ENCODE data around the gene OR2G2.

The OR2G2 gene, protein sequence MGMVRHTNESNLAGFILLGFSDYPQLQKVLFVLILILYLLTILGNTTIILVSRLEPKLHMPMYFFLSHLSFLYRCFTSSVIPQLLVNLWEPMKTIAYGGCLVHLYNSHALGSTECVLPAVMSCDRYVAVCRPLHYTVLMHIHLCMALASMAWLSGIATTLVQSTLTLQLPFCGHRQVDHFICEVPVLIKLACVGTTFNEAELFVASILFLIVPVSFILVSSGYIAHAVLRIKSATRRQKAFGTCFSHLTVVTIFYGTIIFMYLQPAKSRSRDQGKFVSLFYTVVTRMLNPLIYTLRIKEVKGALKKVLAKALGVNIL

DNA sequence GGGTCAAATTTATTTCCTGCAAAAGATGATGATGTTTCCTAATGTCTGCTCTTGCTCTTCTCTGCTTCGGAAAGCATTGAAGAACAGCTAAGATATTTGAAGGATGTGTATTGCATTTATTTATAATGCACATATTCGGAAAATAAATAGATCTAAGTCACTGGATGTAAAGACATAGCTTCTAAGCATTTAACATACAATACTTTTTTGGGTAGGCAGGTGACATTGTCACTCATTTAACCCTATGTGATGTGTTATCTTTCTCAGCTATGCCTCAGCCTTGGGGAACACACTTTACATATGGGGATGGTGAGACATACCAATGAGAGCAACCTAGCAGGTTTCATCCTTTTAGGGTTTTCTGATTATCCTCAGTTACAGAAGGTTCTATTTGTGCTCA lies at the start of gene OR2G2:
OR2G2 (plus strand) TSS at position 301 of the 400 bp plus-strand sequence; CDS start at position 301, 0 bp downstream.
- no peak for DNase-seq (ENCODE audit: low spot score)

DNA sequence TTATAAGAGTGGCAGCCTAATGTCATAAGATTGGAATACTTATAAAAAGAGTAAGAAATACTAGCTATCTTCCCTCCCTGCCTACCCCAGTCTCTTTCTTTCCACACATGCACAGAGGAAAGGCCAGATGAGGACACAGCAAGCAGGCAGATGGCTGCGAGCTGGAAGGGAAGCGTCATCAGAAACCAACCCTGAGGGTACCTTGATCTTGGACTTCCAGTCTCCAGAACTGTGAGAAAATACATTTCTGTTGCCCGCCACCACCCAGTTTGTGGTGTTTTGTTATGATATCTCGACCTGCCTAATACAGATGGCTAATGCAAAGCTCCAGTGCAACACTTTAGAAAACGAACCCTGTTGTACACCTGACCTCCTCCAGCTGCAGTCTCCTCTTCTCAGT lies 49.6 kb upstream of the OR2G2 start:
- no peak for DNase-seq (ENCODE audit: low spot score)

DNA sequence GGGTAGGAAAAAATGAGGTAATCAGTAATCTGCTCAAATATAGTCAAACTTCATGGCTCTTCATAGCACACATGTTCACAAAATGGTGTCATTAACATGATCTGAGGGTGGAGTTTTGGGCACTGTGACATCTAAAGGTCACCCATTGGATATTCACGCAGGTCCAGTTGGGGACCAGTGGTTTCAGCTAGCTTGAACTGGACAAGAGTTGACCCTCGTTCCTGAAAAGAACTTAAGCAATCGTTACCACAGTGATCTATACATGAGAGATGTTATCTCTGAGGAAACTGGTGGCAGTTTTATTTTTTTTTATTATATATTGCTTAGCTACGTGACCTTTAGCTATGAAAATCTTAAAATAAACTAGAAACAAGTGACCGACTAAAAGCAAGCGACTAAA lies 48.9 kb upstream of the OR2G2 start:
- DNase-seq (ENCODE audit: low spot score): no peak

DNA sequence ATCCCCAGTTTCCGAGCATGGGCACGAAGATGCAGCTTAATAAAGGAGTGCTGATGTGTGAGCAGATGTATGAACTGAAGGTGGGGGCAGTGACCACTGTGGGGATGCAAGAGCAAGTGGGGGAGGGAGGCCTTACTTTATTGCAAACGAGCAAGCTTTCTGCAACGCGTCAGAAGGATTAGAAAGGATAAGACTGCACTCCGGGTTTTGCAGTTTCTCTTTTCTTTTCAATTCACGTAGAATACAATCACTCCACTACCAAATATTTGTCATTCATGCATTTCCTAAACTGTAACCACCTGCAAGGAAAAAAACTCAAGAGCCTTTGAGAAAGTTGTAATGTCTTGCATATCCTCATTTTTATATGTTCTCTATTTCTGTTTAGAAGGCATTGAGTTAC lies 47.6 kb upstream of the OR2G2 start:
- no peak for DNase-seq (ENCODE audit: low spot score)

DNA sequence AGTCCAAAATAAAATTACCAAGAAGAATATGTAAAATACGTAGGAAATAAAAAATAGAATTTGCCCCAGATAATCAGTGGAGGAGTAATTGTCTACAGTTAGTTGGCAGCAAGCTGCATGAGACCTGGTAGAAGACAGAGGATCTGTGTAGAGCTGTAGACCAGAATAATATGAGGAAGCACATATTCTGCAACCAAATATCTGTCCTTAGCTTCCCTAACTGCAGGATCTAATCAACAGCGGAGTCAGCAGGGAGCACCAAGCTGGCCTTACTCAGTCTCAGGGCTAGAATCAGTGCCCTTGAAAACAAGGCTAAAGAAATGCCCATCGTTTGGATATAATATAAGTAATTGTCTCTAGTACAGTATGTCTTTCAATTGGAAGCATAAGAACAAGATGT lies 45.3 kb upstream of the OR2G2 start:
- no peak for DNase-seq (ENCODE audit: low spot score)

DNA sequence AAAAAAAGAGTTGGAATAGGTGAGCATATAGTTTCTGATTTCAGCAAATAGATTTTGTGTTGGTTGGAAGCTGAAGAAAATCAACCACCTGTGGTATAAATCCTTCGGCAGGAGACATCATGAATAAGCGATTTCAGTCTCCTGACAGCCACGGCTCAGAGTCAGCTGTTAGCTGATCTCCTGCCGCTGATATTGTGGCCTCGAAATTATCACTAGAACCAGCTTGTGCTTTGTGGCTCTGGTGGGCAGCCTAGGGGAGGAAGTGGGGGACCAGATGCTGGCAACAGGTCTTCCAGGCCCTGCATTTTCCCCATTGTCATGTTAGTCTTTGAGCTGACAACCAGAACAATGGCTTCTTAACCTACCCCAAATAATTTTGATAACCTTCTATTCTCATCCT lies 40.1 kb upstream of the OR2G2 start:
- no peak for DNase-seq (ENCODE audit: low spot score)

DNA sequence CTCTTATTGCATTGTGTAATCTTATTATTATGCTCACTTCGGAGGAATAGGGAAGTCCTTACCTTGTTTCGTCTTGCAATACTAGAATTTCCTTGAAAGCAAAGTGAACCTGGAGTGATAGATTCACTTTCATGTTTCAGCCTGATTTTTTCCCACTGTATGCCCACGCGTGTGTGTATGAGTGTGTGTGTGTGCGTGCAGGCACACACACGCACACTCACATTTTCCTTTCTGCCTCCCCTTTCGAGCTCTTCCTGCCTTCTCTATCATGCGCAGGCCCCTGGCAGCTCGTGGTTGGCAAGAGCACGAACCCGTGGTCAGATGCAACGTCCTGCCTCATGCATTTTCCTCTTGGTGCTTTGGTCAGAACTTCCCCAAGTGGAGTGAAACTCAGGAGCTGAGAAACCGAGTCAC lies 39.4 kb upstream of the OR2G2 start, which contains the start of gene GCSAML:
GCSAML (plus strand) TSS at position 366 of the 414 bp plus-strand sequence. CDS start 58 bp downstream, outside the sequence.
- DNase-seq (ENCODE audit: low spot score): no peak

DNA sequence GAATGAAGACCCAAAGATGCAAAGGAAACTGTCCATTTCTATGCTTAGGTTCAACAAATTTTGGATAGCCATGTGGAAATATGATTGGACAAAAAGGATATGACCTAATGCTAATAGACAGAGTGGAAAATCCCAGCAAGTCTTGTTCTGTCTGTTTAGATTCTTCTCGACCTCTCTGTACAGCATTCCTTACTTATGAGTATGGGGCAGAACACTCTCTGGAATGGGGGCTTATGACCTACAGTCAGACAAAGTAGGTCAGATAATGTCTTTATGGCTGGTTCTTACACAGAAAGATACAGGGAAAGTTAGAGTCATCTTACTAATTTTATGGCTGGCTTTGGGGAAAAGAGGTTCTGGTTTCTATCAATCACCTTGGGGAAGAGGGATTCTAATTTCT lies 36.4 kb upstream of the OR2G2 start:
- DNase-seq (ENCODE audit: low spot score): no peak

DNA sequence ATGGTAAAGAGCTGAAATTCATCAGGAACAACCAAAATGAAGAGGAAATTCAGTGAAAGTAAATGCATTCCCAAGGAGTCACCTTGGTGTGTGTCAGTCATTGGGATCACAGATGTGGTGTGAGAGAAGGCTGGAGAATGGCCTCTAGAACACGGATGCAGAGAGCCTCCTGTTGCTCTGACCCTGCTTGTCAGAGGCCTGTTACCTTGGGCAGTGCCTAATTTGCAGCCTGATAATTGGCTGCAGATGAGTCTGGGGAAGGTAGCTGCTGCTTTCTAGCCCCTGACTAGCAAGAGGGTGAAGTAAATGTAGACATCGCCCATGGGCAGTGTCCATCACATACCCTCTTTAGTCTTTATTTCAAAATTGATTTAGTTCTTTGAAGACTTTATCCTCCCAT lies 35.9 kb upstream of the OR2G2 start:
- no peak for DNase-seq (ENCODE audit: low spot score)

DNA sequence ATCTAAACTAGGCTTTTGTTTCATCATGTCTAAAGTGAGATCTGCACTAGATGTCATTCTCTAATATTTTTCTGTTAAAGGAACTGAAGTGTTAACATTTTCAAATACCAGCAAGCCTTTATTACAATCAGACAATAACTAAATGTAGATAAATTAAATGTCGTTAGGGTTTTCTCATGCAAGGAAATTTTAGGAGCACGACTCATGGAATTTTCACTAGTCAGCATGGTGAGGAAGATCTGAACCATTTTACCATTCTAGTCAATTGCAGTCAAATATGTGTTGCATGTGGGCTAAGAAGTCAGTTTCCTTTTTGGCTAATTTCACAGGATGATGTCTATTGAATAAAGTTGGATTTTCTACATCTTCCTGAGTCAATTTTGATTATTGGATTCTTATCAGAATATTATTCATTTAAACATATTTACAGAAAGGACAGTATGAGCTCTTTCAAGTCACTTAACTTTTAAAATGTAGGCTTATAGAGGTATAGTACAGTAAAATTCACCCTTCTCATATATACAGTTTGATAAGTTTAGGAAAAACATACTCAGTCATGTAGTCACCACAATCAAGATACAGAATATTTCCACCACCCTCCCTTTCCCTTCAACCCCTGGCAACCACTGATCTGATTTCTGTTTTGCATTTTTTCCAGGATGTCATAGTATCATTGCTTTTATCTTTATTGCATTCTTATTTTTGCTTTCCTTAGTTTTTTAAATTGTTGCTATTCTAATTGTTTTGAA lies 30.1 kb upstream of the OR2G2 start:
- no peak for DNase-seq (ENCODE audit: low spot score)

DNA sequence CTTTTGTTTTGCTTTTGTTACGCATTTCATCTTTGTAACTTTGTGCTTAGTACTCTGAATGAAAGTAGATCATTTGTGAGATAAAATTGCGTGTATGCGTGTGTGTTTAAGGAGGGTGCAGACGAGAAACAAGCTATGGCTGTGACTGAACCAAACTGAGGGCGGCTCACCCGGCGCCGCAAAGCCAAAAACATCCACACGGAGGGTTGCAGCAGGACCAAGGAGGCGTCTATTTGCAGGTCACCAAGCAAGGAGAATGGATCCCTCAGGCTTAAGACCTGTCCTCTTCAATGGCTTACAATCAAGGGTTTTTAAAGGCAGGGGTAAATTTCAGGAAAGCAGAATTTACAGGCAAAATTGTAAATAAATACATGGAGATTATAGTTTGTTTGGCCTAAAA lies 26.4 kb upstream of the OR2G2 start:
- no peak for DNase-seq (ENCODE audit: low spot score)

DNA sequence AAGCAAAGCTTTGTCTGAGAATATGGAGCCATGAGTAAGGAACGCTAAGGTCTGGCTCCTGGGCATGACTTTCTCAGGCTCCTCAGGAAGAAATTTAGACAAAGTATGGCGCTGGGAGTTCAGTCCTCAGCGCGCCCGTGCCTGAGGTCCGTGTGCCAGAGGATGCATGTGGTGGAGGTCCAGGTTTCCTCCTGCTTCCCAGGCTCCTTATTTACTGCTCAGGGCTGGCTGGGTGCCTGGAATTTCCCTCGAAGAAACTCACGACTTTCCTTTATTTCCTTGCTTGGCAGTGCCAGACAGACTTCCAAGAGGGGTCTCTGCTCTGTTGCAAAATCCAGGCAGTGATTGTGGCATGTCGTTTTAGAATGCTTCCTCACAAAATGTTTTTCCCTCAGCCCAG lies 26.0 kb upstream of the OR2G2 start:
- no peak for DNase-seq (ENCODE audit: low spot score)

DNA sequence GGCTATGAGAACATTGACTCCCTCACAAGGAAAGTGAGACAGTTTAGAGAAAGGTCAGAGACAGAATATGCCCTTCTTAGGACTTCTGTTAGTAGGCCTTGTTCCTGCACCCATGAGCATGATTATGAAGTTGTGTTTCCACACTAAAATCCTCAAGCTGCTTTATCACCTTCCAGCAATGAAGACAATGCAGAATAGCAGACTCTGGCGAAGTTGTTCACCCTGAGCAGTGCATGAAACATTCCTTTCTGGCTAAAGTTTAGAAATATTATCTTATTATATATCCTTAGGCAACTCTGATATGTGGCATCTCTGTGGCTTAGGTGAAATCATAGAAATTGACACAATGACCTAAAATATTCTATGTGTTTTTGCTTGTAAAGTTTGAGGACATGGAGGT lies 13.9 kb upstream of the OR2G2 start:
- DNase-seq (ENCODE audit: low spot score): no peak

DNA sequence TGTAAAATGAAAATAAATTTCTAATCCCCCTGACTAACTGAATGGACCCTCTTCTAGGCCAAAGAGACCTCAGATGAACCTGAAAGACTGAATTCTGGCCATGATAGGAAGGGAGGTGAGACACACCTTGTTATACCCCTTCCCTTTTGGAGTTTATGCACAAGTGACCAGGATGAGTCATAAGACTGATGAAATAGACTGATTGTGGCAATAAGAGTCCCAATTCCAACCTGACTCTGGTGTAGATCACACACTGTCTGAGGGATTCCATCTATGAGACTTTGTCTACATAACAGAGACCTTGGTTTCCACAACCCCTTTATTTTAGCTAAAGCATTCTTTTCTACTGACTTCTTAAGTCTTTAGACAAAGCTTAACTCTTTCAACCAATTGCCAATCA lies 13.5 kb upstream of the OR2G2 start:
- no peak for DNase-seq (ENCODE audit: low spot score)

DNA sequence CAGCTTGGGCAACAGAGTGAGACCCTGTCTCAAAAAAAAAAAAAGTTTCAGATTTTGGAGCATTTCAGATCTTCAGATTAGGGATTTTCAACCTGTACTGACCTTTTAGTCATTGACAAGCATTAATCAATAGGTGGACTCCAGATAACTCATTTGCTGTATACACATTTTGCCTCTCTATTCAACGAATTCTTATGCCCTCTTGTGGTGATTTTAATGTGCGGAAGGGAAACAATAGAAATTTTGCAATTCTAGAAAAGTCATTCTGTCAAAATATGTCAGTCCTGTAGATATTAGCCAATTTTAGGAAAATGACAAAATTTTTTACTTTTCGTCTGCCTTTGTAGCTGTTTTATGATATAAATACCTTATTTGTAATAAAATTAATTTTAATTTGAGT lies 11.6 kb upstream of the OR2G2 start:
- DNase-seq (ENCODE audit: low spot score): no peak

DNA sequence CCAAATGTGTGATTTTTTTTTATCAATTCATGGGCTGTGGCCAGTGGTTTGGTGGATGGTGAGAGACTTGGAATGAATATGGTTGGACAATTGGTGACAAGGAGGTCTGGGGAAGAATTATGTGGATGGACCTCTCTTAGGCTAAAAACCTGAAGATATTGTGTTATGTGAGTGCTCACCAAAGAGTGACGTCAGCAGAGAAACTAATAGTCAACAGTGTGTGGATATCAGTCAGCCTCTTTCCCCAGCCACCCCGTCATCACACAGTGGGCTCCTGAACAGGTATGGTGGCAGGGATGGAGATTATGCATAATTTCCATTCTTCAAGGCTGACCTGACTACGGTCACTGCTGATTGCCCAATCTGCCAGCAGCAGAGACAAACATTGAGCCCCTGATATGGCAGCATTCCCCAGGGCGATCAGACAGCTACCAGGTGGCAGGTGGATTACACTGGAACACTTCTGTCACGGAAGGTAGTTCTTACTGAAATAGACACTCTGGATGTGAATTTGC lies 9.2 kb upstream of the OR2G2 start:
- DNase-seq (ENCODE audit: low spot score): no peak

DNA sequence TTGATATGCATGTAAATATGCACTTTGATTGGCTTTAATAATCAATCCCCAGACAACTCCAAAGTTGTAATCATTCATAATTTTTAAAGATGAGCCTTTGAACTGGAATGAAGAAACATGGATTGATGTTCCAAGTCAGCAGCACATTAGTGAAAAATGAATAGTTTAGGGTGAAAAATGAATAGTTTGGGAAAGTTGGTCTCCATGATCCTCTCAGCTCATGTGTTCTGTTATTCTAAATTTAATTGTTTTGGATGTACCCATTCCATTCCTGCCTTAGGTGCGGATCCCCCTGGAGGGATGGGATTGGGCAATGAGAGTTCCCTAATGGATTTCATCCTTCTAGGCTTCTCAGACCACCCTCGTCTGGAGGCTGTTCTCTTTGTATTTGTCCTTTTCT lies 17.1 kb downstream of the OR2G2 start, which contains the start of gene OR2G3:
OR2G3 (plus strand) TSS at position 301 of the 400 bp plus-strand sequence; CDS start at position 301, 0 bp downstream.
- no peak for DNase-seq (ENCODE audit: low spot score)

DNA sequence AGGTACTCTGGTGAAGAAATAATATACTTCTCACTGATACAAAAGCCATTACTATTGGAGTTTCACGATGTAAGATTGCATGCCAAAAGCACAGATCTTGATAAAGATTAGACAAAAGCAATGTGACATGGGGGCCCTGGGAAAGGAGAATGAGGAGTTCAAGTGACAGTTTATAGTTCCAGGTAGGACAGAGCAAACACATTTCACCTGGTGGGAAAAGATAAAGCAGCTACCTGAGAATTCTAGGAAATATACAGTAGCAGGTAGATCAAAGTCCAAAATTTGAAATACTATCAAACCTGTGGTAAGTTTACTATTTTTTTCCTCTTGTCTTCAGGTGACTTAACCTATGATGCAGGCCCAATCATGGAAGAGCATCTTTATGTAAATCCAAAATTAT lies 25.2 kb downstream of the OR2G2 start:
- DNase-seq (ENCODE audit: low spot score): no peak

DNA sequence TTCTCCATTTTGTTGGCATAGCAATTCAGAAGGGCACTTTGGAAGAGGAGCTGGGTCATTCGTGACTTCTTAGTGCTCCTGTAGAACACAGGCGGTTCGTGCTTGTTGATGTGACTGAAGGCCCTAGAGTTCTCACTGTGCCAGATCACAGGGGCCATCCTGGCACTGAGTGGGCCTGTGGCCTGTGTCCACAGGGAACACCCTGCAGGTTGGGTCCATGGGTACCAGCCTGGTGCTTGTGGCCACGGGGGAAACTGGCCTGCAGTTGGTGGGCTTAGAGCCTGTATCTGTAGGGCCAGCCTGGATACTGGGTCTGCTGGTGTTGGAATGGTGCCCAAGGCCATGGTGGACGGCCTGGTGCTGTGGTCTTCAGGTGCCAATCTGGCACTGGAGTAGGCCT lies 26.5 kb downstream of the OR2G2 start:
- DNase-seq (ENCODE audit: low spot score): no peak

DNA sequence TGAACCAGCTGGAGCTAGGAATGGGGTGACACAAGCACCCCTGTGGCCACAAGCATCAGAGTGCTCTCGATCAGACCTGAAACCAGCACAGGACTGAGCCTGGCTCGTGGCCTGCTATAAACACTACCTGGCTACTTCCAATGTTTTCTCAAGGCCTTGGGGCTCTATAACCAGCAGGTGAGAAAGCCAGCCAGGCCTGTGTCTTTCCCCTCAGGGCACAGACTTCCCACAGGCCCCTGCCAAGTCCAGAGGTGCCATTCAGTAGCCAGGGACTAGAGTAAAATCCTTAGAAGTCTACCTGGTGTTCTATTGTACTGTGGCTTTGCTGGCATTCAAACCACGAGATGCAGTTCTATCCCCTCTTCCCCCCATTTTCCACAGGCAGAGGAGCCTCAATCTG lies 39.8 kb downstream of the OR2G2 start:
- no peak for DNase-seq (ENCODE audit: low spot score)

DNA sequence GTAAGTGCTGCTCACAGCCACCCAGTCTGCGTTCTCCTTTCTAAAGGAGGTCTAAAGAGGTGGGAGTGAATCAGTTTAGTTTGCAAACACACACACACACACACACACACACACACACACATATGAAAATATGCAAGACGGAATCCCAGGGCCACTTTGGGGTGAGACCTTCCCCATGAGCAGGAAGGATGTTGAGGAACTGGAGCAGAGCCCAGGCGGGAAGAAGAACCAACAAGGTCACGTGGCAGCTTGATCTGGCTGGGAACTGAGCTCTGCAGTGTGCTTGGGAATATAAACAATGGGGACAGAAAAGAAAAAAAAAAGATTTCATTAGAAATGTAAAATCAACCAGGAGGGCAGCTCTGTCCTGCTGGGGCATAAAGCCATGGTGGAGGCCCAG lies 49.9 kb downstream of the OR2G2 start:
- DNase-seq (ENCODE audit: low spot score): no peak

DNA sequence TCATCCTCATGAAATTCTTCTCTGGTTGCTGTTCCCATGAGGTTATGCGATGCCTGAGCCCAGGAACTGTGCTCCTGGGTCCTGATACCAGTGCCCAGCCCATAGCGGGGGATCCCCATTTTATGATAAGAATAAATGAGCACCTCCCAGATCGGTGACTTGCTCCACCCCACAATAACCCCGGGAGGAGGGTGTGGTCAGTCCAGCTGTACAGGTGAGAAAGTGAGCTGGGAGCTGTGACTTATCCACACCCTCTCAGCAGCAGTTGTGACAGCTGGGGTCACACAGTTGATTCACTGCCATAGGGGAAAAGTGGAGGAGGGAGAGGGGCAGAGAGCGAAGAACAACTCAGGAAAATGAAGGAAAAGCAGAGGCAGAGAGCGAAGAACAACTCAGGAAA lies 50.6 kb downstream of the OR2G2 start:
- DNase-seq (ENCODE audit: low spot score): no peak
